NCI-H82 treated with DMSO at 0.1 percent for 48 hours (cell line): ENCODE measurements around the gene RFX4.
"Not testable (repeated sequence)": the region's sequence is repeated elsewhere in the genome, so short reads cannot be mapped to it uniquely, and the experiment has no call there.

Experiments
- DNase-seq: peaks from one replicate; lab custom pipeline; 2025; ENCODE audit not compliant: unreplicated experiment; lab: John Stamatoyannopoulos, UW

RFX4 gene

DNA sequence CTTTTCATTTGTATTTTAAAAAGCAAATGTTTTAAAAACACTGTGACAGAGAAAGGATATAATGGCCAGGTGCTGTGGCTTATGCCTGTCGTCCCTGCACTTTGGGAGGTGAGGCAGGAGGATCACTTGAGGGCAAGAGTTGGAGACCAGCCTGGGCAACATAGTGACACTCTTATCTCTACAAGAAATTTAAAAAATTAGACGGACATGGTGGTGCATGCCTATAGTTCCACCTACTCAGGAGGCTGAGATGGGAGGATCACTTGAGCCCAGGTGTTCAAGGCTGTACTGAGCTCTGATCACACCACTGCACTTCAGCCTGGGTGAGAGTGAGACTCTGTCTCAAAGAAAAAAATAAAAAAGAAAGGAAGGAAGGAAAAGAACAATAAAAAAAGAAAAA lies 7.8 kb downstream of the RFX4 start:
- no peak for DNase-seq

DNA sequence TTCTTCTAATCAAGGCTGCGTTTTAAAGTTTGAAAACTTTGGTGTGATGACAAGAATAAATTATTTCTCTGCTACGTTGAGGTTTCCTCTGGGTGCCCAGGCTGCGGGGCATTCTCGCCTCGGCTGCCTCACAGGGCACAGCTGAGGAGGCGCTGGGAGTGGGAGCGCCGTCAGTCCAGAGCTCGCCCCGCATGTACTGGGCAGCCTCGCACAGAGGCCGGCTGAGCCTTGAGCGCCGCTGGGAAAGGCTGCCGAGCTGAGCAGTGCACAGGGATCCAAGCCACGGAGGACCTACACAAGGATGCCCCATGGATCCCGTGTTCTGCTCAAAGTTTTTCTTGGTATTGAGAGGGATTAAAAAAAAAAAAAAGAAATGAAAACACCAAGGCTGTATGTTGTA lies 11.6 kb downstream of the RFX4 start:
- no peak for DNase-seq

DNA sequence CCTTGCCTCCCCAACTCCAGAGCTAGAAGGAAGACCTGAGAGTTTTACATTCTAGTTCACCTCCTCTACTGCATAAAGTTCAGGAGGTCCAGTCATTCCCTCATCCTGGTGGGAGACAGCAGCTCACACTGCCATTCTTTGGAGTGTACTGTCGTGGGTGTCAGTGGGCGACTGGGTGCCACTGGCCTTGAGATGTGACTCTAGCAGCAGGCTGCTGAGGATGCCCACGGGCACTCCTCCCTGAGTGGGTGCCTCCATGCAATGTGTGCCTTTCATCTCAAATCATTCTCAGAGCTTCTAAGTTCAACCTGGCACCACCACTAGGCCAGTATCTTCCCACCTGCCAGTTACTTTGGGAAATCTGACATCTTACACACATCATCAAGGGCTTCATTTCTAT lies 12.5 kb downstream of the RFX4 start:
- no peak for DNase-seq

DNA sequence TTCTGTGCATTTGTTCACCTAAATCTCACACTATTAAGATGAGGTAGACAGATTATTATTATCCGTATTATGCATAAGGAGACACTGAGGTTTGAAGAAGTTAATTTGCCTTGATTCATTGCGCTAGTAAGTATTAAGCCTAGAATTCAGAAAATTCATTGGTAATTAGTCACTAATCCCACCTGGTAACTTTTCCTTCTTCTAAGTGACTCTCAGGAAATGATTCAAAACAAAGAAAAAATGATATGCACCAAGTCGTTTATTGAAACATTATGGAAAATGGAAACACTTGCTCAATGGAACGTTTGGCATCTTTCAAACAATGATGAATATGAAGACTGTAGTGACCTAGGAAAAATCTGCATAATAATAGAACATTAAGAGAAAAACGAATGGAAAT lies 15.2 kb downstream of the RFX4 start:
- DNase-seq = no peak

DNA sequence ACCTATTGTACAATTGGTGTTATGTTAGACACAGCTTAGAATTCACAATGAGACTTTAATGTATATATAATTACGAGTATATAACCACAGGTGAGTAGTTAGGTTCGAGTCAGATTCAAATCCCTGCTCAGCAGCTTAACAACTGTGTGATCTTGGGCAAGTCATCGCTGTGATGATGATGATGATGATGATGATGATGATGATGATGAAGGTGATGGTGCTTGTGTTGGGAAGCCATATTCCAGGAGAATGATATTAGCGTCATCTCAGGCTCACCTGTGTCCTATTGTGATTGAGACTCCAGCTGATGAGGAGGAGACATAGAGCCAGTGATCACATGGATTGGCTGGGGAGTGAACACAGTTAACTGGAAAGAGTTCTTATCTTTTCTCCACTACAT lies 16.5 kb downstream of the RFX4 start:
- DNase-seq = no peak

DNA sequence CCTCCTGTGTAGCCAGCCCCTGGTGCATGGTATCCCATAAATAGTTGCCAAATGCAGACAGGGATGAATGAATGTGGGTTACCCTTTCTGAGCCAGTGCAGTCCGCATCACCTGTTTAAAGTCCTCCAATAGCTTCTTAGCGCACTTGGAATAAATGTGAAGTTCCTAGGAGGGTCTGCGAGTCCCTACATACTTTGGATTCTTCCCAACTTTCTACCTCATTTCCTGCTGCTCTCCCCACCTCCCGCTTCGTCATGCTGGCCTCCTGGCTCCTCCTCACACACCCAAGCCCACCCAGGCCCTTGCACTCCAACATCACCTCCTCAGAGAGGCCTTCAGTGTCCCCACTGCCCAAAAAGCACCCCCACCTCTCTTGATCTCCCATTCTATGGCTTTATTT lies 17.7 kb downstream of the RFX4 start:
- DNase-seq = no peak

DNA sequence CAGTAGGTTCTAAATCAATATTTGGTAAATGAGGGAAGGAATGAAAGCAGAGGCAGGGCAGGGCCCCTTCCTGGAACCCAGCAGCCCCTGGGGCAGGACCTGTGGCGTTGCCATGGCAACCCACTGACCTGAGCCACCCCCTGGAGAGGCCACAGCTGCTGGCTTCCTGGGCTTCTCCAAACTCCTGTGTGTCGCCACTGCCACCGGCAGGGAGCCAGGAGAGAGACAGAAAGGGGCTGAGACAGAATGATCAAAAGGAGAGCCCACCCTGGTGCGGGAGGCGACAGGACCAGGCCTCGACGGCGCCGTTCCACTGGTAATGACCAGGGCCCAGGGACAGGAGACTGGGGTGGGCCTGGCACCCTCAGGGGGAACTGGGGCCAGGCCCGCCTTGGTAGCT lies 18.2 kb downstream of the RFX4 start:
- no peak for DNase-seq

DNA sequence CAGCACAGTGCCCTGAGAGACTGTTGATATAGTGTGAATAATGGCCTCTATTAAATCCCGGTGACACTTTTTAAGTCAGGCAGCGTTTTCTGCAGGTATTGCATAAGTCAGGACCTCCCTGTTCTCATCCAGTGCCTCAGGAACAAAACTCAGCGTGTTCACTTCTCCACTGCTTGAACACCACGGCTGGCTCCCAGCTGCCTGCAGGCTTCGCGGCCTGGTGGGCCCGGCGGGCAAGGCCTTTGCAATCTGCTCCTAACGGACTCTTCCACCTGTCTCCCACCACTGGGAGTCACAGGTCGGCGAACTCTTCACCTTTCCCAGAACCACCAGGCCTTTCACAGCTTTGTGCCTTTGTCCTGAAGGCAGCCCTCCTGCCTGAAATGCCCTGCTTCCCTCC lies 18.7 kb downstream of the RFX4 start:
- DNase-seq = no peak

DNA sequence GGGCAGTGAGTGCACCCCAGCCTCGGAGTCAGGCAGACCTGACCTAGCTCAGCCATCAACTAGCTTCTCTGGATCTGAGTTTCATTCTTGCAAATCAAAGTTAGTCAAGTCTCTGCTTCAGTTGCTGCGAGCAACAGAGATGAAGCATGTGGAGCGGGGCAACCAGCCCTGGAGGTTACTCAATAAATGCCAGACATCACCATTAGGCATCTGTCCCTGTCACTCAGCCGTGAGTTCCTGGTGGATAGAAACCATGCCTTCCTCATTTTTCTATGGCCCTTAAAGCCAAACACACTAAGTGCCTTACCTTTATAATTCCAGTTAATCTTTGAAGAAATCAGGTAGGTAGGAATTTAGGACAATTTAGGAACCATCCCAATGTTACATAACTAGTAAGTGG lies 19.3 kb downstream of the RFX4 start:
- DNase-seq = no peak

DNA sequence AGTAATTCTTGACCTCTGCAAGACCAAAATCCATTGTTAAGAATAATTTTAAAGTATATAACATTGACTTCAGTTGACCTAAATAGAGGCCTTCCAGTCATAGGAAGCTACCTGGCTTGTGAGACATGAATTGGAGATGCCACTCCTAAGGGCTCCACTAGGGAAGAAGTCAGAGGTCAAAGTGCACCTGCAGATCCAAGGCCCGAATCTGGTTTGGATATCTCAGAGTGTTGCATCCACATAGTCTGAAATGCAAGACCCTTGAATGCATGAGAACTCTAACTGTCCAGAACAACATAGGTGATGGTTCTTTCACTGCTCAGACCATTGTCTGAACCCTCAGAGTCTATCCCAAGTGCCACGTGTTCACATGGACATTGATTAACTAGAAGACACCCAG lies 22.4 kb downstream of the RFX4 start:
- no peak for DNase-seq

DNA sequence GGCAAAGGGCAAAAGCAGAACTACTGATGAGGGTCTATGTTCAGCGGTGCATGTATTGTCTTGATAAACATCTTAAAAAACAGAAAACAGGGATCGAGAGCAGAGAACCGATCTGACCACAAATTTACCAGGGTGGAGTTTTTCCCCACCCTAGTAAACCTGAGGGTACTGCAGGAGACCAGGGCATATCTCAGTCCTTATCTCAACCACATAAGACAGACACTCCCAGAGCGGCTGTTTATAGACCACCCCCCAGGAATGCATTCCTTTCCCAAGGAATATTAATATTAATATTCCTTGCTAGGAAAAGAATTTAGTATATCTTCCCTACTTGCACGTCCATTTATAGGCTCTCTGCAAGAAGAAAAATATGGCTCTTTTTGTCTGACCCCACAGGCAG lies 37.8 kb downstream of the RFX4 start:
- not testable (repeated sequence) for DNase-seq

DNA sequence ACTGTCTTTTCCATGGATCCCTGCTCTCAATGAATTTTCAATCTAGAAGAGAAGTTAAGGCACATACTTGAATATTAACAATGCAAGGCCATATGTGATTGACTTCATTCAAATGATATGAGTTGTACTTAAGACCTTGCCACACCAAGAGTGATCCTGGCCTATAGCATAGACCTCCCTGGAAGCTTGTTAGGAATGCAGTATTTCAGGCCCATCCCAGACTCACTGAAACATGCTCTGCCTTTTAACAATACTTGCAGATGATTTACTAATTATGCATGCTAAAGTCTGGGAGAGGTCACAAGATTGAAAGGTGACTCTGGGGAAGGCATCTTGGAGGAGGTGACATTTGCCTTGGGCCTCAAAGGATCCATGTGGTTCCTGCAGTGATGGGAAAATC lies 43.2 kb downstream of the RFX4 start:
- DNase-seq = no peak

DNA sequence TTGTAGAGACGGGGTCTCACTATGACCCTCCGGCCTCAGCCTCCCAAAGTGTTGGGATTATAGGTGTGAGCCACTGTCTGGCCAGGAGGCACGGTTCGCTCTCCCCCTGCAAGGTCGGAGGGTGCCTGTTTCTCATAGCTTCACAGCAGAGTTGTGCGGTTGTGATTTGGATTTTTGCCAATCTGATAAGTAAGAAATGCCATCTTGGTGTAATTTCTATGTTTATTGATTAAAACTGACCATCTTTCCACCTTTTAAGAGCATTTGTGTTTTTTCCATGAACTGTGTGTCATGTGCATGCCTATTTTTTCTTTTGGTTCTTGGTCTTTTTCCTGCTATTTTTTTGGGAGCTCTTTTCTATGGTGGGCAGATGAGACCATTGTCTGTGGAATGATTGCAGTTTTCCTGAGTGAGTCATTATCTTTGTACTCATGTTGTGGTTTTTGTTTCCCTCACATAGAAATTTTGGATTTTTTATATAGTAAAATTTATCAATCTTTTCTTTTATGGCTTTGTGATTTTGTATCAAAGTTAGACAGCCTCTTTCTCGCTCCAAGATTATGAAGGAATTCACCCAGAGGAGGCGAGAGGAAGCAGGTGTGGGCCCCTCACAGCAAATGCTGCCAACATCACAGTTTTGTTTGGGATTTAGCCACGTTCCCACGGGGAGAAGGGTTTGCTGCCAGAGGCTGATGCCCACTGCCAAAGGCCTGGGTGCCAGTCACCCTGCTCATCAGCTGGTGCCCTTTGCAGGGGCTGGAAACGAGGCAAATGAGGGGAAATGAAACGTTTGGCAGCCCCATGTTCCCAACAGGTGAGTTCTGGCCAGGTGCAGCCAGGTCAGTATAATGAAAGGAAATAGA lies 47.2 kb downstream of the RFX4 start:
- no peak for DNase-seq

DNA sequence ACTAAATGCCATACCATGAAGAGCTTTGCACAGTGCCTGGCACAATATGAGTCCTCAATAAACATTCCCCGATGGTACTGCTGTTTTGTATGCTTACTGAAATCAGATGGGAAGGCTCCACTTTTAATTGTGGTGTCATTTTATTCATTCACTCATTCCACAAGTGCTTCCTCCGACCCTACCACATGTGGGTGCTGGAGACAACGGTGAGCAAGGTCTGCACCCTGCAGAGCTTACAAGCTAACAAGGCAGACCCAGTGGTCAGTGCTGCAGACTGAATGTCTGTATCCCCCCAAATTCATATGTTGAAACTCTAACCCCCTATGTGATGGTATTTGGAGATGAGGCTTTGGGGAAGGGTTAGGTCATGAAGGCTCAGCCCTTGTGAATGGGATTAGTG lies 48.3 kb downstream of the RFX4 start:
- no peak for DNase-seq

DNA sequence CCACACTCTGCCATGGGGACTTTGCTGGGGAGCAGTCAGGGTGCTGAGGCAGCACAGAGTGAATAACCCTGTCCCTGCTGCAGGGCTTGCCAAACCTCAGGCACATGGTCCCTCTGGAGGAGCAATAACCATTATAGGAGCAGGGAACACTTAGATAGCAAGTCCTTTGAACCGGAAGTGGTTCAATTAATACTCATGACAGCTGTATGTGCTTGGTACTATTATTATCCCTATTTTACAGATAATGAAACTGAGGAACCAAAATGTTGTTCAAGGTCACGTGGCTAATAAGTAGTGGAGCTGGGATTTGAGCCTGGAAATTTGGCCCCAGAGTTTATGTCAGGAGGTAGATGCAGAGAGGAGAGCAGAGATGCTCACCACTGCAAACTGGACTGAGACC lies 49.0 kb downstream of the RFX4 start:
- DNase-seq = no peak

DNA sequence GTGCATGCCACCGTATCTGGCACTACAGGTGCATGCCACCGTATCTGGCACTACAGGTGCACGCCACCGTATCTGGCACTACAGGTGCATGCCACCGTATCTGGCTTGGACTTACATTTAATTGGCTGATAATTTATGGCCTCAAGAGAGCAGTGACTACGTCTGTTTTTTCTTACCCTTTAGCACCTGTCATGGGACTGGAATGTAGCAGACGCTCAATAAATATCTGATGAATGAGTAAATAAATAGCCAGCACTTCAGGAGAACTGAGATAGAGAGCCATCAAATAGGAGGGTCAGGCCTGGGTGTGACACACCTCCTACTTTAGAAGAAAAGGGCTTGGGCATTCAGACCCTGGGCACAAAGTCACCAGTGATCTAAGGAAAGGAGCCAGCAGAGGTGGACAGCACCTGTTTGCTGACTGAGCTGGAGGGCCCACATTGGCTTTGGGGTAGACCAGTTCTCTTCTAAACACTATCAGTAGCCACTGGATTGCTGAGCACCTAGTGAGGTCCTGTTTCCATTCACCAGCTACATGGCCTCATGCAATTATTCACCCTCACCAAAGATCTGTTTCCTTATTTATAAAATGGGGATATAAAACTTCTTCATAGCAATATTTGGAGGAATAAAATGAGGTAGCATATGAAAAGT lies 50.1 kb downstream of the RFX4 start:
- DNase-seq = no peak

DNA sequence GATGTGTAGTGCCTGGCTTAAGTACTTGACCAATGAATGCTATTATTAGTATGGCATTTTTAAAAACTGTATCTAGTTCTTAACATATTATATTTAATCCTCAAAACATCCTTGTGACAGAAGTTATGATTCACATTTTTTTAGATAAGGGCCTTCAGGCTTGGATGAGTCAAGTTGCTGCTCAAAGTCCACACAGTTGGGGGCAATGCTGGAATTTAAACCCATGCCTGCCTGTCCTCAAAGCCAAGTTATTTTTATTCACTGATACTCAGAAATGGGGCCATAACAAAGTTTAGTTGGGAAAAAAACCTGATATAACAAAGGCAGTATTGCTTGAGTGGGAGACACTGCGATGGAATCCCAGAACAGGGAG lies 50.6 kb downstream of the RFX4 start:
- no peak for DNase-seq

DNA sequence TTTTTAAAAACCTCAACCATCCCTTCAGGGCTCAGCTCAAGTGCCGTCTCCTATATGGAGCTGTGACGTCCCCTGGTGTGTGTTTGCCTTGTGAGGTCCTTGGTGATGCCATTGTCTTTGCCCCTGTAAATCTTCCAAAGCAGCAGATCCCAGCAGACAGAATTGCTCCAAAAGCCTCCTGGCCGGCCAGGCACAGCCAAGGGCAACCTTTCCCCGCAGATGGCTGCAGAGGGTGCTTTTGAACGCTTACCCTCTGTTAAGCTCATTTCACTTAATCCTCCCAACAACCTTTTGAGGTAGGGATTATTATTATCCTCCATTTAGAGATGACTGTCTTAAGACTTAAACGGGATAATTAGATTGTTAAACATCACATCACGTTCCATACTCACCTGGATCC lies 51.4 kb downstream of the RFX4 start:
- DNase-seq = peak; percentile 84

DNA sequence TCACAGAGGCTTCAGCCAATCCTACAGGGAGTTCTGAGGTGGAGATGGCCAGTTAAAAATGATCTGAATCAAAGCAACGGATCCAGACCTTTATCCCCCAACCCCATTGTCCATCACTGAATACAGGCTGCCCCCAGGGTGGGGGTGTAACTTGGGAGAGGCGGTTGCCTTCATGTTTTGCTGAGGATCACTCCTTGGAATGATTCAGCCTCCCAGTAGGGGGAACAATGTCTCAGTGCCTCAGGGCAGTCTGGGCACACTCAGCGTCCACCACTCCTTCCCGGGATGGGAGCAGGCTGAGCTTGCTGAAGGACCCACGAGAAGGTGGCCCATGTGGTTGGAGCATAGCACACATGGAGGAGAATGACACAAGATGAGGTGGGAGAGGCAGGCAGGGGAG lies 60.2 kb downstream of the RFX4 start:
- DNase-seq = no peak

DNA sequence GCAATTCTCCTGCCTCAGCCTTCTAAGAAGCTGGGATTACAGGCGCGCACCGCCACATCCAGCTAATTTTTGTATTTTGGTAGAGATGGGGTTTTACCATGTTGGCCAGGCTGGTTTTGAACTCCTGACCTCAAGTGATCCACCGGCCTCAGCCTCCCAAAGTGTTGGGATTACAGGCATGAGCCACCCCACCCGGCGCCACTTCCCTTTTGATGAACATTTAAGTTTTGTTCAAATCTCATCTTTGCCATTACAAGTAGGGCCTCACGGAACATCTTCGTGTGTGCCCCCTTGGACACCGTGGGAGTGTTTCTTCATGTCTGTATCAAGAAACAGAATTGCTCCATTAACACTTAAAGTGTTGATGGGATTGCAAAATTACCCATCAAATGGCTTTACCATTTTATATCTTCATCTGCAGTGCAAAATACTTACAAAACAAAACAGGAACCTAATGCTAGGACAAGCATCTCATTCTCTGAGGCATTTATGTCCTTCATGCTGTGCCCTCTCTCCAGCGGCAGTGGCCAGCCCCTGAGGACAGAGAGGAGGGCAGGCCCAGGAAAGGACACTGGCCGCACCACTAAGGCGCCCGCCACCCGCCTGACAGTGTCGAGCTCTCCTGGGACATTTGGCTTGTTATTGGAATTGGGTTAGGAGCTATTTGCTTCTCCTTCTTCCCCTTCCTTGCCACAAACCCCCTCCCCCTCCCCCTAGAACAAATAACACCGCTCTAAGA lies 61.7 kb downstream of the RFX4 start:
- no peak for DNase-seq

DNA sequence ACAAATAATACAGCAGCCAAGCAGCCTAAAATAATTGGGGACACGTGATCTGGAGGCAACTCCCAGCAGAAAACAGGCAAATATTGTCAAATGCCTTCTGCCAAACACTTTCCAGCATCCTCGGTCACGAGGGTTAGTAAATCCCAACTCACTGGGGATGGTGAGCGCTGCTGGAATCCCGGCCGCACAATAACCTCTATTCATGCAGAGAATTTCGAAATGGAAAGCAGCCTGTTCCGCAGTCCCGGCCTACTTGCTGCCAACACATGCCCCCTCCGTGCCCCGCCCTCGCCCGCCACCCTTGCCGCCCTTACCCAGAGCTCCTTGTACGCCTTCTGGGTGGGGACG lies 62.2 kb downstream of the RFX4 start:
- no peak for DNase-seq
